GM18507 (cell line): ENCODE data around the gene NFIB.

ENCODE experiments used
- DNase-seq: peaks from one replicate; pipeline ENCODE4 v3.0.0; 2011; ENCODE audit warnings: low read depth; ENCODE audit not compliant: insufficient read length; ENCODE audit errors: extremely low spot score
- FAIRE-seq: peaks from 2 replicates; lab custom pipeline; 2011; peaks lifted over from hg19 to GRCh38; lab: Jason Lieb, UNC

NFIB gene

GRCh38 chr9:14309403-14309802 is 4.5 kb downstream of the NFIB start:
- no peak for DNase-seq
- FAIRE-seq, result peak; percentile 51

DNA sequence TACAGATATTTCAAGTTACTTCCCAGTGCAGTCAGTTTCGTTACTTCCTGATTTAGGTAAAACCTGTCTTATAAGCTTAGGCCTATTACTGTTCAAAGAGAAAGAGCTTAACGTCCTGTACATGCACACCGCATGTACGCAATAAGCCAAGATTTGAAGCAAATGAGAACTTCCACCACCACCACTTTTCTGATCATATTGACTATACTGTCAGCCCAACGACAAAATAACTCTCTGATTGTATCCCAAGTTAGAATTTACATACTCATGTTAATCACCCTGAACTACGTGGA is 5.1 kb downstream of the NFIB start:
- no peak for FAIRE-seq
- DNase-seq, result no peak

DNA sequence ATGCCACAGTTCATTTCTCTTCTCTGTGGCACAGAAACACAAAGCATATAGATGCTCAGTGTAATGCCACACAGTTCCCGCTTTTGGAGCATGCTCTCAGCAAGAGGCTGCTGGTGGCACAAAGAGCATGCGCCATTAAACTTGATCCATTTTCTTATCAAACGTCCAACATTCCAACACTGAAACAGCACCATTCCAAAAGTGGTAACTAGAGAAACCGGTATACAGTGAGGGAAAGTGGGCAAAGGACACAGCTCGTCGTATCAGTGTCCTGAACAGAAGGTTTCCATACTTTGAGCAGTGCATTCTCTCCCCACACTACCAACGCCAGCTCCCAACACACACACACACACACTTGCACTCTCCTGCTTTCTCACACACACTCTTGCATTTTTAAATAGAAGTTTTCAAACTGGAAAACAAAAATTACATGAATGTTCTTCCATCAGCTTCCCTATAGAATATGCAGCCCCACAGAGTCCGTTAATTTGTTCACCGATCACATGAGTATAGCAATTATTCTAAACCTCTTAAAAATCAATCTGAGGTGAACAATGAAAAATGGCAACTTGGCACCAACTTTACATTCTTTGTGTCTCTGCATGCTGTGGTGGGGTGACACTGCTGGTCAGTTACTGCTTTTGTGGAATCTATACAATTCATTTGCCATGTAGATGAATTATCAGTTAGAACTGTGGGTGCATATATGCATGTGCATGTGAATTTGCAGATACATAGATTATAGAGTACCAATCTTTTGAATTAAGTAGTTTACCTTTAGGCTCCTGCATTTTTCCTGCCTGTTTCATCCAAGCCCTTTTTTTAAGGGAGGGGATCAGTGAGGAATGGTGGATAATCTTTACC is 5.7 kb downstream of the NFIB start:
- FAIRE-seq, result no peak

GRCh38 chr9:14306672-14307660 is 7.0 kb downstream of the NFIB start:
- no peak for DNase-seq

More for the DNA sequence above, 5.7 kb downstream of the NFIB start:
- no peak for DNase-seq

GRCh38 chr9:14306188-14306587 is 7.8 kb downstream of the NFIB start:
- no peak for DNase-seq
- FAIRE-seq, result no peak

More at GRCh38 chr9:14306672-14307660, 7.0 kb downstream of the NFIB start:
- no peak for FAIRE-seq

- no peak for FAIRE-seq
- DNase-seq, result no peak
Observed at GRCh38 chr9:14304259-14304658, 9.7 kb downstream of the NFIB start.

GRCh38 chr9:14303521-14303920 is 10.4 kb downstream of the NFIB start:
- FAIRE-seq (no peak), DNase-seq (no peak)

DNA sequence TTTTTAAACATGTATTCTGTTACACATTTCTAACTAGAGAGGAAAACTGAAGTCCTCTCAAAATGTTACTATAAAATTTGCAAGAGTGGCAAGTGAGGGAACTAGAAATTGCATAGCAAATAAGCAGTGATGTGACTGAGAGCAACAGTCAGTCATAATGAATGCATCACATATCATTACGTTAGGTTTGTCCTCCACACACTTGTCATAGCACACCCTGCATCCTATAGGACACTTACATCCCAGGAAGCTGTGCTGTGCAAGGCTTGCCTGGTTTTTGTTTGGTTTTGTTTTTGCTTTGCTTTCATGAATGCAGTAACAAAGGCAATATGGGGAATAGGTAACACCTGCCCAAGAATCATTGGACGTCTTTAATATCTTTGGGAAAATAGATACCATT is 10.8 kb downstream of the NFIB start:
- no peak for DNase-seq
- FAIRE-seq, result no peak

GRCh38 chr9:14302405-14302804 is 11.5 kb downstream of the NFIB start:
- FAIRE-seq (peak; percentile 5), DNase-seq (no peak)

DNA sequence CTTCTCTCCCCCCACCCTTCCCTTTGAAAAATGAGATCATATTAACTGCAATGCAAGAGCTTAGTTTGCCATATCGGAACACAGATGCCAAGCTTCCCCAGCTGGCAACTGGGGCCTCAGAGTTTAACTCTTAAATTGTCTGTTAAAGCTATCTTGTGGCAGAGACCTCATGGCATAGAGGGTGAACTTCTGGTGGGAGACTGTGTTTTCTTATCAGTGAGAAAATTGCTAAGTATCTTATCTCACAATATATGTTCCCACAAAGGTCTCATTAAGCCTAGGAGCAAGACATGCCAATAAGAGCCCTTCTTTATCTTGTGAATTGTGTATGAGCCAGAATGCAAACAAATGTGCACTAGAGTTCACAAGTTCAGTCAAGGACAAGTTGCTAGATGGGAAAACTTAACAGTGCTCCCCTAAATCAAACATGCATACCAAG is 12.3 kb downstream of the NFIB start:
- DNase-seq (no peak), FAIRE-seq (no peak)

GRCh38 chr9:14301006-14301405 is 12.9 kb downstream of the NFIB start:
- FAIRE-seq (no peak), DNase-seq (no peak)

- no peak for FAIRE-seq
- DNase-seq, result no peak
Observed at GRCh38 chr9:14300588-14300987, 13.4 kb downstream of the NFIB start.

- no peak for FAIRE-seq
- DNase-seq, result no peak
Observed at GRCh38 chr9:14300040-14300439, 13.9 kb downstream of the NFIB start.

GRCh38 chr9:14298601-14299022 is 15.3 kb downstream of the NFIB start:
- no peak for DNase-seq
- FAIRE-seq, result no peak

- FAIRE-seq (no peak), DNase-seq (no peak)
Observed at GRCh38 chr9:14296495-14297113, 17.3 kb downstream of the NFIB start.

DNA sequence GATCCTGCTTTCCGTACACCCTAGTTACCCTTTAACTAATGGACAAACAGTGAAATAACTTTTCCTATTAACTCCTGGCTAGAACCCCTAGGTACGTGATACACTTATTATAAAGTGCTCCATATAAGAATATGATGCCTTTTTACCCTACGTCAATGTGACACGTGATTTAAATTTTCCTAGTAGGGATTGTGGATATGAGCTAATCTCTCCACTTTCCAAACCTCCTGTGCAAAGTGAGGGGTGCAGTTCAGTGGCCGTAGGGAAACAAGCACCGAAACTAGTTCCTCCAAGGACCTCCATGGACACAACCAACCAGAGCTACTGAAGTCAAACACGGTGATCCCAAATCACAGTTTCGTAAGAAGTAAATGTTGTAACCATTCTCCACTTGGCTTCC is 19.3 kb downstream of the NFIB start:
- no peak for FAIRE-seq
- no peak for DNase-seq

DNA sequence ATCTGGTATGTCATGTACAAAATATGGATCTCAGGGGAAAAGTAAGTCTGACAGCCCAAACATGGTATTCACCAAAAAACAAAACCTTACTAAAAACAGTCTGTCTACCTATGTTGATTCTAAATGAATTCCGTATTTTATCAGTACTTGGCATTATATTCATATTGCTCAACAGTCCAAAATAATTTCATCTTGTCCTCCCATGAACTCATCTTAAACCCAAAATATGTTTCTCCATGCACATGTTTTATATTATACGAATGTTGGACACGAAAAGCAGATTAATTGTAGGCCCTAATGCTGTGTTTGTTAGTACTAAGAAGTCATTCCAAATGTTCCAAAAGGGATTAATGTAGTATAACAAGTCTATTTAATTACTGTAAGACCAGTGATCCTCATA is 20.1 kb downstream of the NFIB start:
- DNase-seq (no peak), FAIRE-seq (no peak)

DNA sequence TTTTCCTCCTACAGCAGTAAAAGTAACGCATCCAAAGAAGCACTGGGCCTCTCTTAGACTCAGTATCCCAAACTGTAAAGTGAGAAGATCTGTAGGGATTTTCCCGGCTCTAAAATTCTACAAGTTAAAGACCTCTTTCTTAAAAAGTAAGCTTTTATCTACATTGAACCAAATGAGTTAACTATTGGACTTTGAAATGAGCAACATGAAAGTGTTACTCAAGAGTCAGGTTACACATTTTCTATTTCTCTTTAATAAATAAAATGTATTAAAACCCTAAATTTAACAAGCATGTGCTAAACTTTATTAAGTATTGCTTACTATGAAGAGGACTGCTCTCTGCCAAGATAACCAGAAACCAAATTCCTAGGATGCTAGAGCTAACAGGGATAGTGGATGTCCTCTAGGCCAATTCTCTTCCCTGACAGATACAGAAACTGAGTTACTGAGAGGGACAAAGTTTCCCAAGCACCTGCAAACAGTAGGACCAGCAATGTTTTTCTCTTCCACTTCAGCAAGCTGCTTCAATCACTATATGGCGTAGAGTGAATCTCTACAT is 21.7 kb downstream of the NFIB start:
- FAIRE-seq (no peak), DNase-seq (no peak)

DNA sequence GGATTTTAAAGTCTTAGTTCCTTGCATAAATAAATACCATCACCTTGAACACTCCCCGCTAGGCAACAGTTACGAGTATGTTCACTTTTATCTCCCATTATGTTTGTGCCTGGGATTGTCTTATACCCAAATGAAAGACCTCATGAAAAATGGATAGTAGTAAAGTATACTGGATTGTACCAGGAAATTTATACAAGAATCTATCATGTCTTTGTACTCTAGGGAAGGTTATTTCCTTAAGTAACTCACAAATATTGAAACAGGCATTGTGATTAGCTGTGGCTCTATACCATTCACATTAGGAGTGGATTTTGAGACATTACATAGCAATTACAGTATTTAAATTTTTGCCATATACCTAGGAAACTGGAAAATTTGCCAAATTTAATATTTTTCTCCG is 24.0 kb downstream of the NFIB start:
- DNase-seq (no peak), FAIRE-seq (no peak)

GRCh38 chr9:14288433-14288832 is 25.5 kb downstream of the NFIB start:
- DNase-seq, result no peak
- no peak for FAIRE-seq
